Lung microvascular endothelial cell (primary cell): ENCODE measurements around the gene PML. TPM values are rescaled to one million over a fixed set of nuclear protein-coding genes. Genes with fewer than 3 reads are reported as not detected.

Source experiments
- DNase-seq, 2 donors: peaks; one replicate each; pipeline versions ENCODE4 v3.0.0 to v3.0.0-alpha.2; 2010; ENCODE audit warnings: low read depth in 2 of 2
- total RNA-seq: library from RNA; depleted of rRNA; stranded (reverse); fragments of >200 nt; gene quantifications from 2 replicates; pipeline ENCODE4 v1.2.1, GENCODE V29; 2014

Gene PML
- total RNA-seq: 27.0 and 36.9 TPM in 2 replicates

GRCh38 chr15:73994413-73994883, at the start of gene PML:
Gene PML, plus strand, starts transcription at chr15:73994716. Its CDS starts 97 bp downstream, at chr15:73994813.
- DNase-seq: peak; percentile 90 to 97

- DNase-seq: no peak
Observed at GRCh38 chr15:73945130-73945508, 49.4 kb upstream of the PML start.

- no peak for DNase-seq
Observed at GRCh38 chr15:73946046-73946721, 48.3 kb upstream of the PML start.

- no peak for DNase-seq
Observed at GRCh38 chr15:73946795-73947370, 47.6 kb upstream of the PML start.

- DNase-seq: no peak
Observed at GRCh38 chr15:73947651-73948050, 46.9 kb upstream of the PML start.

- no peak for DNase-seq
Observed at GRCh38 chr15:73948396-73948795, 46.1 kb upstream of the PML start.

- DNase-seq: no peak
Observed at GRCh38 chr15:73948982-73949381, 45.5 kb upstream of the PML start.

- no peak for DNase-seq
Observed at GRCh38 chr15:73949496-73949895, 45.0 kb upstream of the PML start.

- no peak for DNase-seq
Observed at GRCh38 chr15:73950479-73950830, 44.1 kb upstream of the PML start.

GRCh38 chr15:73950831-73951561, 43.5 kb upstream of the PML start:
- peak; percentile 83 to 98 for DNase-seq

- DNase-seq: no peak
Observed at GRCh38 chr15:73951601-73952000, 42.9 kb upstream of the PML start.

GRCh38 chr15:73952171-73952912, 42.2 kb upstream of the PML start:
- DNase-seq: no peak

- DNase-seq: no peak
Observed at GRCh38 chr15:73952913-73953750, 41.4 kb upstream of the PML start.

GRCh38 chr15:73954188-73955145, 40.0 kb upstream of the PML start:
- DNase-seq: no peak

- no peak for DNase-seq
Observed at GRCh38 chr15:73955326-73955725, 39.2 kb upstream of the PML start.

- DNase-seq: no peak
Observed at GRCh38 chr15:73955861-73956742, 38.4 kb upstream of the PML start.

GRCh38 chr15:73956743-73957135, 37.8 kb upstream of the PML start:
- peak; percentile 69 to 93 for DNase-seq

- DNase-seq: no peak
Observed at GRCh38 chr15:73957276-73957675, 37.2 kb upstream of the PML start.

- DNase-seq: no peak
Observed at GRCh38 chr15:73957785-73958184, 36.7 kb upstream of the PML start.
